HepG2 (cell line): ENCODE results near the gene HS3ST4. TPM values are rescaled to one million over a fixed set of nuclear protein-coding genes. Genes with fewer than 3 reads are reported as not detected.

ENCODE experiments used
- ATAC-seq: fragments of 200-7000 bp; cut with Tn5 transposase; 3 replicates; pipeline ENCODE4 v1.9.1; 2020; ENCODE audit warnings: mild to moderate bottlenecking, moderate library complexity
- BruUV-seq: library from RNA; stranded (reverse); fragments of 400-500 nt; replicated peaks from 2 replicates; lab custom pipeline; 2021; lab: Mats Ljungman, UMichigan
- CTCF ChIA-PET: fragments of 300-600 bp; formaldehyde crosslinking; extraction: SDS; loops from one replicate; lab custom pipeline; 2021; ENCODE audit warnings: low total read pairs, inconsistent platforms, low intra/inter-chr PET ratio; lab: Yijun Ruan, JAX
- POLR2A ChIA-PET: fragments of 350-600 bp; sonication (Branson Sonifier 250); formaldehyde crosslinking; loops from one replicate; lab custom pipeline; 2020; ENCODE audit warnings: antibody characterized with exemption, inconsistent platforms; lab: Yijun Ruan, JAX
- DNase-seq: peaks from one replicate; pipeline ENCODE4 v3.0.0-alpha.2; 2015; ENCODE audit warnings: low spot score
- FAIRE-seq: peaks from 3 replicates; lab custom pipeline; 2011; peaks lifted over from hg19 to GRCh38; lab: Jason Lieb, UNC
- H2AFZ ChIP-seq: one replicate; pipeline ENCODE4 v1.6.1; 2011; ENCODE audit warnings: low read length, inconsistent platforms
- H3K27ac ChIP-seq: fragments of 300-600 bp; 3 replicates; pipeline ENCODE4 v1.8.0; 2011; ENCODE audit warnings: mixed run types, mild to moderate bottlenecking, mixed read lengths, low read length, inconsistent platforms; ENCODE audit not compliant: insufficient read depth; ENCODE audit errors: extremely low read length
- H3K27me3 ChIP-seq, 2 experiments: fragments of 200-600 bp in 1 of 2; 2 replicates in 1 of 2; 3 replicates in 1 of 2; pipeline versions ENCODE4 v1.6.0 to v1.8.0; 2011; ENCODE audit warnings: low read length in 2 of 2, mild to moderate bottlenecking in 2 of 2, moderate library complexity in 2 of 2, inconsistent platforms in 1 of 2; ENCODE audit not compliant: insufficient read depth in 2 of 2, control insufficient read depth in 1 of 2
- H3K36me3 ChIP-seq, 2 experiments: fragments of 200-600 bp in 1 of 2; replicated peaks in 1 of 2; 2 replicates in 1 of 2; 3 replicates in 1 of 2; pipeline versions ENCODE4 v1.5.1 to v1.8.0; 2011; ENCODE audit warnings: low read length in 2 of 2, inconsistent platforms in 1 of 2; ENCODE audit not compliant: insufficient read depth in 2 of 2, control insufficient read depth in 1 of 2
- H3K4me1 ChIP-seq: 2 replicates; pipeline ENCODE4 v1.5.1; 2012; ENCODE audit warnings: low read length, inconsistent platforms; ENCODE audit not compliant: insufficient read depth
- H3K4me2 ChIP-seq: 2 replicates; pipeline ENCODE4 v1.6.0; 2011; ENCODE audit warnings: low read depth, low read length, inconsistent platforms
- H3K4me3 ChIP-seq, 3 experiments: fragments of 200-600 bp in 1 of 3; sonication (generic), shearing (Covaris generic) in 1 of 3; replicated peaks in 1 of 3; 2 replicates each; pipeline ENCODE4 v1.5.1; 2011 to 2016; ENCODE audit warnings: low read length in 3 of 3, inconsistent platforms in 2 of 3, low read depth in 2 of 3, mild to moderate bottlenecking in 2 of 3, control low read depth in 1 of 3, mixed read lengths in 1 of 3; ENCODE audit not compliant: insufficient read depth in 1 of 3
- H3K79me2 ChIP-seq: one replicate; pipeline ENCODE4 v1.6.1; 2011; ENCODE audit warnings: low read length, inconsistent platforms; ENCODE audit not compliant: insufficient read depth
- H3K9ac ChIP-seq: 2 replicates; pipeline ENCODE4 v1.6.0; 2011; ENCODE audit warnings: mild to moderate bottlenecking, low read depth, low read length, inconsistent platforms; ENCODE audit not compliant: insufficient read depth
- H3K9me3 ChIP-seq: 2 replicates; pipeline ENCODE4 v1.5.1; 2012; ENCODE audit warnings: mild to moderate bottlenecking, low read length
- H4K20me1 ChIP-seq: 2 replicates; pipeline ENCODE4 v1.6.0; 2011; ENCODE audit warnings: inconsistent platforms, mild to moderate bottlenecking, low read length, moderate library complexity; ENCODE audit not compliant: insufficient read depth
- KIAA2018 ChIP-seq: sonication (generic); formaldehyde crosslinking; IDR thresholded peaks from 2 replicates; pipeline ENCODE4 v1.5.0; 2020; ENCODE audit warnings: mild to moderate bottlenecking, missing genetic modification reagents, borderline replicate concordance
- MZF1 ChIP-seq: sonication (generic); formaldehyde crosslinking; IDR thresholded peaks from 2 replicates; pipeline ENCODE4 v1.8.1; 2023; ENCODE audit warnings: mild to moderate bottlenecking, missing genetic modification reagents, borderline replicate concordance
- TAF15 ChIP-seq: fragments of 200-400 bp; formaldehyde crosslinking; IDR thresholded peaks from one replicate; pipeline ENCODE4 v1.6.1; 2018; ENCODE audit warnings: mild to moderate bottlenecking, low read depth, low read length; ENCODE audit not compliant: poor library complexity, severe bottlenecking
- TFE3 ChIP-seq: IDR thresholded peaks from 2 replicates; pipeline ENCODE4 v1.6.1; 2016
- ZNF232 ChIP-seq: sonication (generic); formaldehyde crosslinking; IDR thresholded peaks from 2 replicates; pipeline ENCODE4 v1.4.0; 2020; ENCODE audit warnings: missing genetic modification reagents, borderline replicate concordance
- ZZZ3 ChIP-seq: sonication (generic); formaldehyde crosslinking; IDR thresholded peaks from 2 replicates; pipeline ENCODE4 v1.4.0; 2020; ENCODE audit warnings: missing genetic modification reagents, mild to moderate bottlenecking, borderline replicate concordance
- WGBS: methylation state at CpG from one replicate; pipeline ENCODE4 v1.1.6; 2017; ENCODE audit warnings: low lambda C conversion rate; 5-methylcytosine and 5-hydroxymethylcytosine counted together
- in situ Hi-C: cut with HindIII; loops from 2 replicates; pipeline ENCODE4 v1.10.0; 2017; ENCODE audit warnings: low pct_unique_long_range_greater_than_20kb; ENCODE audit not compliant: extremely low pct_ligation_motif_present
- intact Hi-C: fragments of 100-400 bp; cut with micrococcal nuclease; formaldehyde crosslinking; loops from one replicate; pipeline ENCODE4 v1.10.0; 2022; ENCODE audit not compliant: unreplicated experiment
- polyA plus RNA-seq, 8 experiments: library from polyadenylated mRNA; depleted of rRNA in 3 of 8; stranded (reverse) in 7 of 8; unstranded in 1 of 8; fragments of >200 nt; fragmentation: Illumina TruSeq in 4 of 8; extraction: Trizol in 4 of 8; gene quantifications; 2 replicates each; pipeline versions ENCODE4 v1.2.1 to v1.2.3, GENCODE V29; 2011 to 2016; ENCODE audit warnings: low read depth in 4 of 8, missing spikeins in 1 of 8, mixed read lengths in 1 of 8; ENCODE audit not compliant: insufficient read depth in 1 of 8
- total RNA-seq, 5 experiments: library from RNA; depleted of rRNA; stranded (reverse); fragments of >200 nt; fragmentation: Illumina TruSeq; extraction: Trizol; gene quantifications; 2 replicates each; pipeline ENCODE4 v1.2.3, GENCODE V29; 2016; ENCODE audit warnings: low read depth in 1 of 5

HS3ST4 gene
- total and polyA plus RNA-seq, 2 of the 13 experiments (the other 11 are each of a cell fraction or from before 2014, with no cell fraction given) = not detected

DNA sequence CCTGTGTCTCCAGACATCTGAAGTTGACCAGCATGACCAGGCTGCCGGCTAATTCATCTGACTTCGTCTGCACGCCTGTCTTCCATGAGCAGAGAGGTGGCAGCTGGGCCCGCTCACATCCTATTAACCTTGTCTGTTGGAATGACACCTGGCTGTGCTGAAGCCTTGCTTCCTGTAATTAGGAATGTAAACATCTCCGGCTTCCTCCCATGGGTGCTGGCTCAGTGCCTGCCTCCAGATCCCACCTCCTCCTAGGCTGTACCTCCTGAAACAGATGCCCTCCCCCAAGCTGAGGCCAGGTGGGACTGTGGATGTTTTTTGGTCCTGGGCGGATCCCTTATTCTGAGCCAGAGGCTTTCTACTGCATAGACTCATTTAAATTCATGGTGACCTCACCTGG lies 296.3 kb downstream of the HS3ST4 start:
- intact Hi-C loops = no loop called here
- Histone ChIP-seq H4K20me1 (no peaks in the 10 kb centered on the region), H3K9ac (no peak overlapping the region), H3K9me3 (0 out of 2 replicates have a peak, but pooled peaks cover 8% of the 10 kb centered on the region), H3K36me3 (no peaks in the 10 kb centered on the region), H2AFZ (no peak overlapping the region), H3K4me2 (no peak overlapping the region), H3K4me1 (no peaks in the 10 kb centered on the region), H3K4me3 (no peak overlapping the region), H3K79me2 (no peaks in the 10 kb centered on the region), H3K27ac (no peak overlapping the region), H3K27me3 (no peaks in the 10 kb centered on the region; a peak in 1 of 5 replicates)
- no peak for FAIRE-seq
- TF ChIP-seq KIAA2018 (CRISPR knock-in tag) (no peak), MZF1 (CRISPR knock-in tag) (no peak), ZZZ3 (CRISPR knock-in tag) (no peak), TFE3 (no peak), ZNF232 (no peak), TAF15 (no peak)
- POLR2A ChIA-PET = no interaction called here
- 35% methylated on average over 3 of the region's 6 CpGs for WGBS
- in situ Hi-C loops = no loop called here
- no peak for ATAC-seq
- CTCF ChIA-PET = no interaction called here
- no TSS peak for BruUV-seq
- no peak for DNase-seq
